GM12878 (cell line): Measurements from ENCODE around the gene CCDC9. TPM values are rescaled to one million over a fixed set of nuclear protein-coding genes. Genes with fewer than 3 reads are reported as not detected.

ENCODE experiments used
- ATAC-seq: fragments of 200-7000 bp; cut with Tn5 transposase; 3 replicates; pipeline ENCODE4 v1.9.1; 2020; ENCODE audit warnings: mild to moderate bottlenecking, moderate library complexity
- BruUV-seq: library from RNA; stranded (reverse); fragments of 400-500 nt; replicated peaks from 2 replicates; lab custom pipeline; 2021; lab: Mats Ljungman, UMichigan
- CTCF ChIA-PET: fragments of 300-600 bp; sonication (Branson Sonifier 250); formaldehyde crosslinking; extraction: SDS; loops from one replicate; lab custom pipeline; 2021; ENCODE audit warnings: inconsistent platforms; lab: Yijun Ruan, JAX
- POLR2A ChIA-PET: fragments of 350-600 bp; formaldehyde crosslinking; extraction: SDS; loops from one replicate; lab custom pipeline; 2021; ENCODE audit warnings: inconsistent platforms; lab: Charles Lee
- RAD21 ChIA-PET: fragments of 300-600 bp; sonication (Branson Sonifier 250); formaldehyde crosslinking; loops from one replicate; lab custom pipeline; 2023; ENCODE audit warnings: antibody characterized with exemption; ENCODE audit not compliant: unreplicated experiment; lab: Charles Lee
- SMC1A ChIA-PET: fragments of 300-600 bp; sonication (Branson Sonifier 250); formaldehyde crosslinking; loops from one replicate; lab custom pipeline; 2023; ENCODE audit not compliant: unreplicated experiment, uncharacterized antibody; lab: Charles Lee
- DNase-seq: peaks from one replicate; pipeline ENCODE4 v3.0.0-alpha.2; 2011; ENCODE audit warnings: low read depth, low spot score
- FAIRE-seq: peaks from 3 replicates; lab custom pipeline; 2011; peaks lifted over from hg19 to GRCh38; lab: Jason Lieb, UNC
- H2AFZ ChIP-seq: 2 replicates; pipeline ENCODE4 v1.6.0; 2011; ENCODE audit warnings: low read depth, low read length, control low read depth; ENCODE audit not compliant: control insufficient read depth
- H3K27ac ChIP-seq: 2 replicates; pipeline ENCODE4 v1.5.1; 2011; ENCODE audit warnings: control low read depth; ENCODE audit not compliant: control insufficient read depth, insufficient read depth
- H3K27me3 ChIP-seq, 2 experiments: replicated peaks in 1 of 2; 2 replicates each; pipeline versions ENCODE4 v1.6.0 to v1.6.1; 2011; ENCODE audit warnings: low read length in 1 of 2; ENCODE audit not compliant: control insufficient read depth in 2 of 2, insufficient read depth in 2 of 2
- H3K36me3 ChIP-seq, 2 experiments: 2 replicates each; pipeline ENCODE4 v1.5.1; 2011; ENCODE audit warnings: low read length in 1 of 2; ENCODE audit not compliant: control insufficient read depth in 2 of 2, insufficient read depth in 2 of 2
- H3K4me1 ChIP-seq: 2 replicates; pipeline ENCODE4 v1.6.1; 2011; ENCODE audit warnings: mild to moderate bottlenecking, low read length, moderate library complexity, mixed read lengths; ENCODE audit not compliant: control insufficient read depth, insufficient read depth
- H3K4me2 ChIP-seq: 2 replicates; pipeline ENCODE4 v1.6.0; 2011; ENCODE audit warnings: control low read depth; ENCODE audit not compliant: control insufficient read depth, insufficient read depth
- H3K4me3 ChIP-seq: fragments of 200-600 bp; sonication (generic); 2 replicates; pipeline ENCODE4 v1.5.1; 2016
- H3K79me2 ChIP-seq: 2 replicates; pipeline ENCODE4 v1.6.0; 2011; ENCODE audit warnings: low read length; ENCODE audit not compliant: control insufficient read depth, insufficient read depth
- H3K9ac ChIP-seq: 2 replicates; pipeline ENCODE4 v1.8.0; 2011; ENCODE audit warnings: low read length, control low read depth, mixed read lengths; ENCODE audit not compliant: control insufficient read depth, insufficient read depth
- H3K9me3 ChIP-seq: replicated peaks from 3 replicates; pipeline ENCODE4 v1.5.1; 2011; ENCODE audit warnings: mild to moderate bottlenecking, low read length; ENCODE audit not compliant: control insufficient read depth, insufficient read depth
- H4K20me1 ChIP-seq: 2 replicates; pipeline ENCODE4 v1.6.0; 2011; ENCODE audit not compliant: control insufficient read depth, insufficient read depth
- CHD4 ChIP-seq: fragments of 200-600 bp; sonication (generic); IDR thresholded peaks from 2 replicates; pipeline ENCODE4 v1.6.1; 2016; ENCODE audit warnings: mild to moderate bottlenecking
- CREM ChIP-seq: IDR thresholded peaks from 2 replicates; pipeline ENCODE4 v1.6.1; 2014; ENCODE audit warnings: antibody characterized with exemption, low read depth
- HDAC6 ChIP-seq: fragments of 200-600 bp; sonication (generic); IDR thresholded peaks from one replicate; pipeline ENCODE4 v1.8.0; 2017; ENCODE audit warnings: antibody characterized with exemption; ENCODE audit not compliant: unreplicated experiment
- IRF4 ChIP-seq: IDR thresholded peaks from 2 replicates; pipeline ENCODE4 v1.6.1; 2011; ENCODE audit warnings: low read depth, low read length
- NR2C2 ChIP-seq: IDR thresholded peaks from 2 replicates; pipeline ENCODE4 v1.6.1; 2011; ENCODE audit warnings: borderline replicate concordance, low read depth; ENCODE audit not compliant: control insufficient read depth, insufficient read length
- POLR2AphosphoS5 ChIP-seq: IDR thresholded peaks from 2 replicates; pipeline ENCODE4 v1.6.1; 2011; ENCODE audit warnings: mild to moderate bottlenecking, low read length, inconsistent platforms
- RBBP5 ChIP-seq: fragments of 200-600 bp; sonication (generic); conservative IDR thresholded peaks from 2 replicates; pipeline ENCODE4 v1.6.1; 2016
- RUNX3 ChIP-seq: IDR thresholded peaks from 2 replicates; pipeline ENCODE4 v1.6.1; 2012; ENCODE audit warnings: low read length, inconsistent platforms
- SIX5 ChIP-seq: IDR thresholded peaks from 2 replicates; pipeline ENCODE4 v1.6.1; 2011; ENCODE audit warnings: mild to moderate bottlenecking, low read depth, low read length, moderate library complexity; ENCODE audit not compliant: severe bottlenecking
- SMARCA5 ChIP-seq: fragments of 450-650 bp; IDR thresholded peaks from 2 replicates; pipeline ENCODE4 v1.6.1; 2017; ENCODE audit warnings: mild to moderate bottlenecking
- TBL1XR1 ChIP-seq: IDR thresholded peaks from 2 replicates; pipeline ENCODE4 v1.6.1; 2012; ENCODE audit warnings: low read depth, low read length, improper control_type of control experiment
- WGBS: methylation state at CpG from one replicate; pipeline ENCODE4 v1.1.6; 2016; ENCODE audit warnings: low lambda C conversion rate; ENCODE audit not compliant: insufficient replicate concordance, insufficient coverage; ENCODE audit errors: missing lambda C conversion rate; 5-methylcytosine and 5-hydroxymethylcytosine counted together
- in situ Hi-C: fragments of 300-500 bp; cut with MboI; formaldehyde crosslinking; loops from 9 replicates; pipeline ENCODE4 v1.14.3; 2018; ENCODE audit warnings: mixed read lengths
- intact Hi-C: fragments of 100-400 bp; cut with micrococcal nuclease; formaldehyde crosslinking; loops from one replicate; pipeline ENCODE4 v1.14.2; 2022; ENCODE audit not compliant: unreplicated experiment
- polyA plus RNA-seq, 11 experiments: library from polyadenylated mRNA; depleted of rRNA in 4 of 11; unstranded in 6 of 11; stranded (reverse) in 5 of 11; fragments of >200 nt; fragmentation: Nextera tagmentation in 4 of 11; fragmentation: Illumina TruSeq in 1 of 11; extraction: Ambion mirVana in 4 of 11; extraction: Trizol in 1 of 11; gene quantifications; 1 replicate in 1 of 11; 2 replicates in 10 of 11; pipeline versions ENCODE4 v1.2.1 to v1.2.3, GENCODE V29; 2011 to 2016; ENCODE audit warnings: inconsistent platforms in 2 of 11, missing spikeins in 2 of 11, low read depth in 1 of 11
- total RNA-seq, 4 experiments: library from RNA; depleted of rRNA in 3 of 4; stranded (reverse); fragments of >200 nt in 3 of 4; fragmentation: Illumina TruSeq in 1 of 4; extraction: Trizol in 1 of 4; gene quantifications; 2 replicates each; pipeline versions ENCODE4 v1.2.1 to v1.2.3, GENCODE V29; 2013 to 2021
- TF ChIP-seq, protein P1 (sequence below): IDR thresholded peaks from 2 replicates; pipeline ENCODE4 v1.6.1; 2011; ENCODE audit warnings: borderline replicate concordance, low read depth, mild to moderate bottlenecking, moderate library complexity, low read length; ENCODE audit not compliant: insufficient read depth, poor library complexity, severe bottlenecking
- TF ChIP-seq, protein P2 (sequence below): fragments of 150-350 bp; IDR thresholded peaks from 2 replicates; pipeline ENCODE4 v1.6.1; 2016; ENCODE audit warnings: low read depth, low read length
- TF ChIP-seq, protein P3 (sequence below): fragments of 450-650 bp; conservative IDR thresholded peaks from 2 replicates; pipeline ENCODE4 v1.6.1; 2017; ENCODE audit warnings: mild to moderate bottlenecking, moderate library complexity
- TF ChIP-seq, protein P4 (sequence below): IDR thresholded peaks from 2 replicates; pipeline ENCODE4 v1.6.1; 2012; ENCODE audit warnings: mild to moderate bottlenecking, low read depth, low read length

The CCDC9 gene
- total and polyA plus RNA-seq, 10 of the 15 experiments (the other 5 are each of a cell fraction or from before 2014, with no cell fraction given): 0.18 to 17.5 (median 7.1) TPM; not detected in 1

DNA sequence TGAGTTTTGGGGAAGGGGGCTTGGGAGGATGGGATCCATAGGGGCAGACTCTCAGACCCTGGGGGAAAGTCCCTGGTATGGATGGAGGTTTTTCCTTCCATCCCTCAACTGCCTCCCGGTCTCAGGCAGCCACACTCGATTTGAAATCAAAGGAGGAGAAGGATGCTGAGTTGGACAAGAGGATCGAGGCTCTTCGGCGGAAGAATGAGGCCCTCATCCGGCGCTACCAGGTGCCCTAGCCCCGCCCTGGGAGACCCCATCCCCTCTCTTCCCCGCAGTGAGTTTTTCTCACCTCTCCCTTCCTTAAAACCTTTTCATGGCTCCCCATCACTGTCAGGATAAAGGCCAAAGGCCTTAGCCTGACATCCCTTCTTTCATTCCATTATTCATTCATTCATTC is 2.1 kb downstream of the CCDC9 start:
- Histone ChIP-seq H3K4me1 (peaks cover 15% of the 10 kb centered on the region), H3K27me3 (no peaks in the 10 kb centered on the region), H3K36me3 (peaks cover 8 to 12% of the 10 kb centered on the region in 2 experiments; a peak in 2 of 4 replicates), H3K4me3 (0 out of 2 replicates have a peak overlapping the region, but pooled peaks have one; percentile 86), H3K27ac (no peak overlapping the region), H3K79me2 (peaks cover 9% of the 10 kb centered on the region), H3K9ac (peak overlapping the region; percentile 86; the same call in 1 of the 2 replicates), H3K9me3 (no peaks in the 10 kb centered on the region), H3K4me2 (peak overlapping the region; percentile 97), H4K20me1 (no peaks in the 10 kb centered on the region), H2AFZ (no peak overlapping the region)
- WGBS: 77% methylated on average over 7 of the region's 9 CpGs
- FAIRE-seq (no peak), ATAC-seq (no peak), DNase-seq (no peak)
- ChIA-PET SMC1A (no interaction called here), CTCF (no interaction called here), POLR2A (interaction anchor here (1.3 kb wide), 1 partner anchor 16 kb away, joined by 5 read pairs; no protein-coding TSS in a partner anchor), RAD21 (no interaction called here)
- no peak for TF ChIP-seq RUNX3
- TF ChIP-seq, protein P1, sequence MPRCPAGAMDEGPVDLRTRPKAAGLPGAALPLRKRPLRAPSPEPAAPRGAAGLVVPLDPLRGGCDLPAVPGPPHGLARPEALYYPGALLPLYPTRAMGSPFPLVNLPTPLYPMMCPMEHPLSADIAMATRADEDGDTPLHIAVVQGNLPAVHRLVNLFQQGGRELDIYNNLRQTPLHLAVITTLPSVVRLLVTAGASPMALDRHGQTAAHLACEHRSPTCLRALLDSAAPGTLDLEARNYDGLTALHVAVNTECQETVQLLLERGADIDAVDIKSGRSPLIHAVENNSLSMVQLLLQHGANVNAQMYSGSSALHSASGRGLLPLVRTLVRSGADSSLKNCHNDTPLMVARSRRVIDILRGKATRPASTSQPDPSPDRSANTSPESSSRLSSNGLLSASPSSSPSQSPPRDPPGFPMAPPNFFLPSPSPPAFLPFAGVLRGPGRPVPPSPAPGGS: no peak
- TF ChIP-seq HDAC6: no peak
- no peak for TF ChIP-seq SMARCA5
- no peak for TF ChIP-seq RBBP5
- TF ChIP-seq IRF4: no peak
- no peak for TF ChIP-seq POLR2AphosphoS5
- no peak for TF ChIP-seq NR2C2
- TF ChIP-seq SIX5: no peak
- no peak for TF ChIP-seq TBL1XR1
- TF ChIP-seq, protein P2, sequence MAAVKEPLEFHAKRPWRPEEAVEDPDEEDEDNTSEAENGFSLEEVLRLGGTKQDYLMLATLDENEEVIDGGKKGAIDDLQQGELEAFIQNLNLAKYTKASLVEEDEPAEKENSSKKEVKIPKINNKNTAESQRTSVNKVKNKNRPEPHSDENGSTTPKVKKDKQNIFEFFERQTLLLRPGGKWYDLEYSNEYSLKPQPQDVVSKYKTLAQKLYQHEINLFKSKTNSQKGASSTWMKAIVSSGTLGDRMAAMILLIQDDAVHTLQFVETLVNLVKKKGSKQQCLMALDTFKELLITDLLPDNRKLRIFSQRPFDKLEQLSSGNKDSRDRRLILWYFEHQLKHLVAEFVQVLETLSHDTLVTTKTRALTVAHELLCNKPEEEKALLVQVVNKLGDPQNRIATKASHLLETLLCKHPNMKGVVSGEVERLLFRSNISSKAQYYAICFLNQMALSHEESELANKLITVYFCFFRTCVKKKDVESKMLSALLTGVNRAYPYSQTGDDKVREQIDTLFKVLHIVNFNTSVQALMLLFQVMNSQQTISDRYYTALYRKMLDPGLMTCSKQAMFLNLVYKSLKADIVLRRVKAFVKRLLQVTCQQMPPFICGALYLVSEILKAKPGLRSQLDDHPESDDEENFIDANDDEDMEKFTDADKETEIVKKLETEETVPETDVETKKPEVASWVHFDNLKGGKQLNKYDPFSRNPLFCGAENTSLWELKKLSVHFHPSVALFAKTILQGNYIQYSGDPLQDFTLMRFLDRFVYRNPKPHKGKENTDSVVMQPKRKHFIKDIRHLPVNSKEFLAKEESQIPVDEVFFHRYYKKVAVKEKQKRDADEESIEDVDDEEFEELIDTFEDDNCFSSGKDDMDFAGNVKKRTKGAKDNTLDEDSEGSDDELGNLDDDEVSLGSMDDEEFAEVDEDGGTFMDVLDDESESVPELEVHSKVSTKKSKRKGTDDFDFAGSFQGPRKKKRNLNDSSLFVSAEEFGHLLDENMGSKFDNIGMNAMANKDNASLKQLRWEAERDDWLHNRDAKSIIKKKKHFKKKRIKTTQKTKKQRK: no peak
- TF ChIP-seq, protein P3, sequence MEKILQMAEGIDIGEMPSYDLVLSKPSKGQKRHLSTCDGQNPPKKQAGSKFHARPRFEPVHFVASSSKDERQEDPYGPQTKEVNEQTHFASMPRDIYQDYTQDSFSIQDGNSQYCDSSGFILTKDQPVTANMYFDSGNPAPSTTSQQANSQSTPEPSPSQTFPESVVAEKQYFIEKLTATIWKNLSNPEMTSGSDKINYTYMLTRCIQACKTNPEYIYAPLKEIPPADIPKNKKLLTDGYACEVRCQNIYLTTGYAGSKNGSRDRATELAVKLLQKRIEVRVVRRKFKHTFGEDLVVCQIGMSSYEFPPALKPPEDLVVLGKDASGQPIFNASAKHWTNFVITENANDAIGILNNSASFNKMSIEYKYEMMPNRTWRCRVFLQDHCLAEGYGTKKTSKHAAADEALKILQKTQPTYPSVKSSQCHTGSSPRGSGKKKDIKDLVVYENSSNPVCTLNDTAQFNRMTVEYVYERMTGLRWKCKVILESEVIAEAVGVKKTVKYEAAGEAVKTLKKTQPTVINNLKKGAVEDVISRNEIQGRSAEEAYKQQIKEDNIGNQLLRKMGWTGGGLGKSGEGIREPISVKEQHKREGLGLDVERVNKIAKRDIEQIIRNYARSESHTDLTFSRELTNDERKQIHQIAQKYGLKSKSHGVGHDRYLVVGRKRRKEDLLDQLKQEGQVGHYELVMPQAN: no peak
- TF ChIP-seq CREM: no peak
- no peak for TF ChIP-seq CHD4
- TF ChIP-seq, protein P4, sequence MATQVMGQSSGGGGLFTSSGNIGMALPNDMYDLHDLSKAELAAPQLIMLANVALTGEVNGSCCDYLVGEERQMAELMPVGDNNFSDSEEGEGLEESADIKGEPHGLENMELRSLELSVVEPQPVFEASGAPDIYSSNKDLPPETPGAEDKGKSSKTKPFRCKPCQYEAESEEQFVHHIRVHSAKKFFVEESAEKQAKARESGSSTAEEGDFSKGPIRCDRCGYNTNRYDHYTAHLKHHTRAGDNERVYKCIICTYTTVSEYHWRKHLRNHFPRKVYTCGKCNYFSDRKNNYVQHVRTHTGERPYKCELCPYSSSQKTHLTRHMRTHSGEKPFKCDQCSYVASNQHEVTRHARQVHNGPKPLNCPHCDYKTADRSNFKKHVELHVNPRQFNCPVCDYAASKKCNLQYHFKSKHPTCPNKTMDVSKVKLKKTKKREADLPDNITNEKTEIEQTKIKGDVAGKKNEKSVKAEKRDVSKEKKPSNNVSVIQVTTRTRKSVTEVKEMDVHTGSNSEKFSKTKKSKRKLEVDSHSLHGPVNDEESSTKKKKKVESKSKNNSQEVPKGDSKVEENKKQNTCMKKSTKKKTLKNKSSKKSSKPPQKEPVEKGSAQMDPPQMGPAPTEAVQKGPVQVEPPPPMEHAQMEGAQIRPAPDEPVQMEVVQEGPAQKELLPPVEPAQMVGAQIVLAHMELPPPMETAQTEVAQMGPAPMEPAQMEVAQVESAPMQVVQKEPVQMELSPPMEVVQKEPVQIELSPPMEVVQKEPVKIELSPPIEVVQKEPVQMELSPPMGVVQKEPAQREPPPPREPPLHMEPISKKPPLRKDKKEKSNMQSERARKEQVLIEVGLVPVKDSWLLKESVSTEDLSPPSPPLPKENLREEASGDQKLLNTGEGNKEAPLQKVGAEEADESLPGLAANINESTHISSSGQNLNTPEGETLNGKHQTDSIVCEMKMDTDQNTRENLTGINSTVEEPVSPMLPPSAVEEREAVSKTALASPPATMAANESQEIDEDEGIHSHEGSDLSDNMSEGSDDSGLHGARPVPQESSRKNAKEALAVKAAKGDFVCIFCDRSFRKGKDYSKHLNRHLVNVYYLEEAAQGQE: no peak
- intact Hi-C loops (no loop called here), in situ Hi-C loops (no loop called here)
- no TSS peak for BruUV-seq
